GM23248 (cell line): Measurements from ENCODE around the gene ATIC. TPM values are rescaled to one million over a fixed set of nuclear protein-coding genes. Genes with fewer than 3 reads are reported as not detected.

Experiments used
- DNase-seq: peaks from one replicate; pipeline ENCODE4 v3.0.0-alpha.2; 2015
- H2AFZ ChIP-seq: fragments of 200-600 bp; sonication (generic); 2 replicates; pipeline ENCODE4 v1.6.1; 2016; ENCODE audit warnings: antibody characterized with exemption
- H3F3A ChIP-seq: fragments of 200-600 bp; sonication (generic); 2 replicates; pipeline ENCODE4 v1.6.1; 2016; ENCODE audit warnings: mild to moderate bottlenecking, antibody characterized with exemption, mixed run types; ENCODE audit not compliant: insufficient read depth
- H3K27ac ChIP-seq: fragments of 200-600 bp; sonication (generic); 2 replicates; pipeline ENCODE4 v1.5.1; 2016; ENCODE audit warnings: mild to moderate bottlenecking
- H3K27me3 ChIP-seq: fragments of 200-600 bp; sonication (generic); replicated peaks from 2 replicates; pipeline ENCODE4 v1.6.1; 2016; ENCODE audit warnings: mild to moderate bottlenecking; ENCODE audit not compliant: insufficient read depth
- H3K36me3 ChIP-seq: fragments of 200-600 bp; sonication (generic); 2 replicates; pipeline ENCODE4 v1.6.1; 2016; ENCODE audit warnings: low read depth, mild to moderate bottlenecking
- H3K4me1 ChIP-seq: fragments of 200-600 bp; sonication (generic); 2 replicates; pipeline ENCODE4 v1.6.1; 2016; ENCODE audit warnings: mild to moderate bottlenecking; ENCODE audit not compliant: insufficient read depth
- H3K4me2 ChIP-seq: fragments of 200-600 bp; sonication (generic); one replicate; pipeline ENCODE4 v1.6.1; 2016; ENCODE audit warnings: mild to moderate bottlenecking; ENCODE audit not compliant: unreplicated experiment
- H3K4me3 ChIP-seq: fragments of 200-600 bp; sonication (generic); 2 replicates; pipeline ENCODE4 v1.5.1; 2016; ENCODE audit warnings: mild to moderate bottlenecking
- H3K79me2 ChIP-seq: fragments of 200-600 bp; sonication (generic); 2 replicates; pipeline ENCODE4 v1.6.1; 2016; ENCODE audit warnings: mild to moderate bottlenecking; ENCODE audit not compliant: insufficient read depth
- H3K9ac ChIP-seq: fragments of 200-600 bp; sonication (generic); 2 replicates; pipeline ENCODE4 v1.6.1; 2016; ENCODE audit warnings: mild to moderate bottlenecking
- H3K9me2 ChIP-seq: fragments of 200-600 bp; sonication (generic); 2 replicates; pipeline ENCODE4 v1.6.1; 2016; ENCODE audit warnings: mixed run types, mild to moderate bottlenecking, moderate library complexity; ENCODE audit not compliant: insufficient read depth
- H3K9me3 ChIP-seq: fragments of 200-600 bp; sonication (generic); one replicate; pipeline ENCODE4 v1.6.1; 2017; ENCODE audit warnings: low read depth
- H4K20me1 ChIP-seq: fragments of 200-600 bp; sonication (generic); 2 replicates; pipeline ENCODE4 v1.6.0; 2016; ENCODE audit not compliant: insufficient read depth
- EZH2 ChIP-seq: fragments of 200-600 bp; sonication (generic); IDR thresholded peaks from 2 replicates; pipeline ENCODE4 v1.6.1; 2018; ENCODE audit warnings: antibody characterized with exemption, mild to moderate bottlenecking; ENCODE audit not compliant: insufficient read depth, poor library complexity, severe bottlenecking
- EZH2phosphoT487 ChIP-seq: fragments of 200-600 bp; sonication (generic); IDR thresholded peaks from 2 replicates; pipeline ENCODE4 v1.6.1; 2018; ENCODE audit warnings: antibody characterized with exemption, moderate library complexity, mild to moderate bottlenecking, low read depth; ENCODE audit not compliant: insufficient read depth
- WGBS, 2 experiments: methylation state at CpG; one replicate each; pipeline ENCODE4 v1.1.6; 2015 to 2017; ENCODE audit warnings: low lambda C conversion rate in 2 of 2, low coverage in 1 of 2; ENCODE audit errors: missing lambda C conversion rate in 2 of 2; 5-methylcytosine and 5-hydroxymethylcytosine counted together
- in situ Hi-C: fragments of 300-500 bp; cut with MboI; formaldehyde crosslinking; loops from 2 replicates; pipeline ENCODE4 v1.15.0; 2020
- polyA plus RNA-seq: library from polyadenylated mRNA; unstranded; fragments of >200 nt; fragmentation: Nextera tagmentation; extraction: Ambion mirVana; gene quantifications from 2 replicates; pipeline ENCODE4 v1.2.1, GENCODE V29; 2016
- total RNA-seq: library from RNA; depleted of rRNA; stranded (reverse); fragments of >200 nt; shearing (Covaris generic); gene quantifications from 2 replicates; pipeline ENCODE4 v1.2.3, GENCODE V29; 2014

ATIC gene
- total and polyA plus RNA-seq, 2 experiments from 2014 or later, result 9.4 to 68.7 TPM

DNA sequence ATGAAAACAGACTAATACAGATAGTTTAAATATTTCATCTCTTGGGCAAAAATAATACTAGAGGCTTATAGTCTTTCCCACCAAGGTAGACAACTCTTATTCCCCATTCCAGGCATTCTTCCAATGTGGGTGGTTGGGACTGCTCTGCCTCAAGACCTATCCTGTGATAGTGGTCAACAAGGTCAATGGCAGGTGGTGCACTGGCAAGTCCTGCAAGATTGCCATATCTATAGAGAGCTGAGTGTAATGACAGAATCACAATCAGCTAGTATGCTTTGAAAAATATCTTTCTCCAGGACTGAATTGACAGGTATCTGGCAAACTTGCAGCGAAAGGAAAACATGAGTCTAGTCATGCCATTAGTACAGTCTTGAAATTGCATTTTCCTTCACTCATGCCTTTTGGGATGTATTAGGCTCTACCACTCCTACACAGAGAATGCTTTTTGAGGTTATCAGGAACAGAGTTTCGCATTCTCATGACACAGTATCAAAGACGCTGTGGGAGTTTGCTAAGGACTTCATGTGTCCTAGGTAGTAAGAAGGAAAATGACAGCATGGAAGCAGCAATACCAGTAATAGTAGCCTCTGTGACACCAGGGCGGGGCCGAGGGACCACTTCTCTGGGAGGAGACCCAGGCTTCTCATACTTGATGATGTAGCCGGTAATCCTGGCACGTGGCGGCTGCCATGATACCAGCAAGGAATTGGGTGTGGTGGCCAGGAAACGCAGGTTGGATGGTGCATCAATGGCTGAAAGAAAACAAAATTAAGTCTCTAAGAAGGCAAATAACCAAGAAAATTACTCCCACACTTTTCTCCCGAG, 63.0 kb downstream of the ATIC start:
- H3K9ac ChIP-seq, result peak overlapping the region; percentile 11
- in situ Hi-C loops, result no loop called here

DNA sequence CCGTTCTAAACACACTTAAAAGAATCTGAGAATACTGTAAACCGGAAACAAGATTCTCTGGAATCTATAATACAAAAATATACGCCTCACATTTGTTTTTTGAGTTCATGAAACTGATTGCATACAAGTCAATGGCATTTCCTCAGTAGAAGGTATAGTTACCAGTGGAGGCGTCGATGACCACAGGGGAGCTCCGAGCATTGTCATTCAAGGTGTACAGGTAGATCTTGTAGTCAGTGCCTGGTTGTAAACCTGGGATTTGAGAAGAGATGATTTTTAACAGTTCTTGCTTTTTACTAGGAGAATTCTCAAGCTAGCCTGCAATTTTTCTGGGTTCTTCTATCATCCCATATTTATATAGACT, 63.6 kb downstream of the ATIC start:
- peaks cover 99% of the 10 kb centered on the region for H3F3A ChIP-seq
- peaks cover 97% of the 10 kb centered on the region for H3K36me3 ChIP-seq
- peaks cover 19% of the 10 kb centered on the region for H4K20me1 ChIP-seq
- no peaks in the 10 kb centered on the region for H3K9me3 ChIP-seq
- H3K4me3 ChIP-seq, result no peak overlapping the region
- H3K9me2 ChIP-seq, result no peaks in the 10 kb centered on the region
- WGBS, 2 experiments, result 92% methylated on average over 6 of the region's 6 CpGs
- peak overlapping the region; percentile 70 for H3K27ac ChIP-seq
- in situ Hi-C loops, result no loop called here
- peak overlapping the region; percentile 11 for H3K9ac ChIP-seq
- no peaks in the 10 kb centered on the region for H3K4me1 ChIP-seq
- H3K4me2 ChIP-seq, result no peak overlapping the region
- DNase-seq, result no peak
- 0 out of 2 replicates have a peak, but pooled peaks cover 5% of the 10 kb centered on the region for H3K79me2 ChIP-seq
- TF ChIP-seq EZH2phosphoT487 (no peak), EZH2 (no peak)
- no peak overlapping the region for H2AFZ ChIP-seq
- H3K27me3 ChIP-seq, result no peaks in the 10 kb centered on the region

More for the DNA sequence above, 63.0 kb downstream of the ATIC start:
- Histone ChIP-seq H2AFZ (no peak overlapping the region), H3K4me2 (no peak overlapping the region), H3K79me2 (0 out of 2 replicates have a peak, but pooled peaks cover under 1% of the 10 kb centered on the region), H4K20me1 (peaks cover 19% of the 10 kb centered on the region), H3F3A (peaks cover 99% of the 10 kb centered on the region), H3K27me3 (no peaks in the 10 kb centered on the region), H3K36me3 (peaks cover 97% of the 10 kb centered on the region), H3K4me1 (0 out of 2 replicates have a peak, but pooled peaks cover 4% of the 10 kb centered on the region), H3K4me3 (no peak overlapping the region), H3K27ac (peak overlapping the region; percentile 70), H3K9me3 (no peaks in the 10 kb centered on the region), H3K9me2 (no peaks in the 10 kb centered on the region)
- WGBS, 2 experiments, result 89 to 93% methylated on average over 10 of the region's 10 CpGs
- no peak for DNase-seq
- no peak for TF ChIP-seq EZH2
- TF ChIP-seq EZH2phosphoT487, result no peak

GRCh38 chr2:215376103-215376780, 64.4 kb downstream of the ATIC start:
- TF ChIP-seq EZH2, result no peak
- TF ChIP-seq EZH2phosphoT487, result no peak
- H4K20me1 ChIP-seq, result peaks cover 25% of the 10 kb centered on the region
- no peaks in the 10 kb centered on the region for H3K27me3 ChIP-seq
- H3K27ac ChIP-seq, result peak overlapping the region; percentile 70
- peaks cover 98% of the 10 kb centered on the region for H3K36me3 ChIP-seq
- in situ Hi-C loops, result no loop called here
- H3K4me3 ChIP-seq, result no peak overlapping the region
- DNase-seq, result no peak
- 0 out of 2 replicates have a peak, but pooled peaks cover 4% of the 10 kb centered on the region for H3K4me1 ChIP-seq
- peak overlapping the region; percentile 11 for H3K9ac ChIP-seq
- H3K9me2 ChIP-seq, result no peaks in the 10 kb centered on the region
- H3K4me2 ChIP-seq, result no peak overlapping the region
- H3K9me3 ChIP-seq, result no peaks in the 10 kb centered on the region
- H3F3A ChIP-seq, result peaks cover 99% of the 10 kb centered on the region
- 0 out of 2 replicates have a peak, but pooled peaks cover 5% of the 10 kb centered on the region for H3K79me2 ChIP-seq
- WGBS, 2 experiments, result 82 to 85% methylated on average over 9 of the region's 9 CpGs
- H2AFZ ChIP-seq, result no peak overlapping the region

DNA sequence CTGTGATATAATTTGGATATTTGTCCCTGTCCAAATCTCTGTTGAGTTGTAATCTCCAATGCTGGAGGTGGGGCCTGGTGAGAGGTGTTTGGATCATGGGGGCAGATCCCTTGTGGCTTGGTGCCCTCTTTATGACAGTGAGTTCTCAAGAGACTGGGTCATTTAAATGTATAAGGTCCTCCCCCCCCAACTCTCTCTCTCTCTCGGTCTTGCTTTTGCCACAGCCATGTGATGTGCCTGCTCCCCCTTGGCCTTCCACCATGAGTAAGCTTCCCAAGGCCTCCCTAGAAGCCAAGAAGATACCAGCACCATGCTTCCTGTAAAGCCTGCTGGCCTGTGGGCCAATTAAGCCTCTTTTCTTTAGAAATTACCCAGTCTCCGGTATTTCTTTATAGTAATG, 65.4 kb downstream of the ATIC start:
- H3K9me3 ChIP-seq, result no peaks in the 10 kb centered on the region
- H3K4me3 ChIP-seq, result no peak overlapping the region
- H3K36me3 ChIP-seq, result peaks cover 98% of the 10 kb centered on the region
- peak overlapping the region; percentile 70 for H3K27ac ChIP-seq
- H4K20me1 ChIP-seq, result peaks cover 26% of the 10 kb centered on the region
- H3K27me3 ChIP-seq, result no peaks in the 10 kb centered on the region
- H3K4me1 ChIP-seq, result 0 out of 2 replicates have a peak, but pooled peaks cover 4% of the 10 kb centered on the region
- no peaks in the 10 kb centered on the region for H3K9me2 ChIP-seq
- H3F3A ChIP-seq, result peaks cover 99% of the 10 kb centered on the region
- H3K79me2 ChIP-seq, result 0 out of 2 replicates have a peak, but pooled peaks cover 5% of the 10 kb centered on the region
- in situ Hi-C loops, result no loop called here
- H2AFZ ChIP-seq, result no peak overlapping the region
- H3K4me2 ChIP-seq, result no peak overlapping the region
- DNase-seq, result peak; percentile 71
- TF ChIP-seq EZH2 (no peak), EZH2phosphoT487 (no peak)
- whole genome bisulfite sequencing, 2 experiments, result 64 to 68% methylated on average over 2 of the region's 2 CpGs
- H3K9ac ChIP-seq, result no peak overlapping the region; the same call in 1 of the 2 replicates
